Parietal lobe (tissue), 2 donors: ENCODE results near the gene C1orf52. TPM values are rescaled to one million over a fixed set of nuclear protein-coding genes. Genes with fewer than 3 reads are reported as not detected.

ENCODE experiments used
- small RNA-seq: library from RNA; depleted of rRNA; stranded (forward); fragments of <200 nt; gene quantifications from one replicate; pipeline ENCODE3, GENCODE V24; 2014; ENCODE audit warnings: low replicate concordance
- total RNA-seq: library from RNA; depleted of rRNA; stranded (reverse); fragments of >200 nt; gene quantifications from one replicate; pipeline ENCODE4 v1.2.3, GENCODE V29; 2014

Gene C1orf52
- 23.2 TPM for total RNA-seq

DNA sequence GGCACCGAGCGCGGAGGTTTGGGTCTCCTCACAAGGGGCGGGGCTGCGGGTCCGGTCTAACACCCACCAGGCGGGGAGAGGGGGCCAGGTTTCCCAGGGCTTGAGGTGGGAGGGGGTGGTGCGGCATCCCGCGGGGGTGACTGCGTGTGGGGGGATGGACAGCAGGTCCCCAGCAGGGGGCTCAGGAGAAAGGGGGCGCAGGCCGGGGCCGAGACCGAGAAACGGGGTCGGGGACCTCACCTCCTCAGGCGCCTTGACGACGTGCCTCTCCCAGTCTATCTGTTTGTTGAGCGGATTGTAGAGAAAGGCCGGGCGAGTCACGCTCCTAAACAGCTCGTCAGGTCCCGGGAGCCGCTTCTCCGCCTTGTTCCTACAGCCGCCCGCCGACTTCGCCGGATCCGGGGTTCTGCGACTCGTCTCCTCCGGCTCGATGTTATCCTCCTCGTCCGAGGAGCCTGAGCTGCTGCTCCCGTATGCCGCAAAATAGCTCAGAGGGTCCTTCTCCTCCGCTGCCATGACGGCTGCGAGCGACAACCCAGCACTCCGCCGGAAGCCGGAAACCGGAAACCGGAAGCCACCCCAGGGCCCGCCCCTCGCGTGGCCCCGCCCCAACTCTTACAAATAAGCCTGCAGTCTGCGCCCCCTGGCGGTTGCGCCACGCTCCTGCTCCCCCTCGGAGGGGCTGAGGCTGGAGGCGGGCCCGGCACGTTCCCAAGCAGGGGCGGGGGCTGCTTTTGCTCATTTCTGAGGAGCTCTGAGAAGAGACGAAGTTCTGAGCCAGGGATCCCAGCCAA, at the start of gene C1orf52:
C1orf52 (minus strand) TSS at position 545 of the 794 bp plus-strand sequence; CDS start at position 516, 29 bp downstream.

DNA sequence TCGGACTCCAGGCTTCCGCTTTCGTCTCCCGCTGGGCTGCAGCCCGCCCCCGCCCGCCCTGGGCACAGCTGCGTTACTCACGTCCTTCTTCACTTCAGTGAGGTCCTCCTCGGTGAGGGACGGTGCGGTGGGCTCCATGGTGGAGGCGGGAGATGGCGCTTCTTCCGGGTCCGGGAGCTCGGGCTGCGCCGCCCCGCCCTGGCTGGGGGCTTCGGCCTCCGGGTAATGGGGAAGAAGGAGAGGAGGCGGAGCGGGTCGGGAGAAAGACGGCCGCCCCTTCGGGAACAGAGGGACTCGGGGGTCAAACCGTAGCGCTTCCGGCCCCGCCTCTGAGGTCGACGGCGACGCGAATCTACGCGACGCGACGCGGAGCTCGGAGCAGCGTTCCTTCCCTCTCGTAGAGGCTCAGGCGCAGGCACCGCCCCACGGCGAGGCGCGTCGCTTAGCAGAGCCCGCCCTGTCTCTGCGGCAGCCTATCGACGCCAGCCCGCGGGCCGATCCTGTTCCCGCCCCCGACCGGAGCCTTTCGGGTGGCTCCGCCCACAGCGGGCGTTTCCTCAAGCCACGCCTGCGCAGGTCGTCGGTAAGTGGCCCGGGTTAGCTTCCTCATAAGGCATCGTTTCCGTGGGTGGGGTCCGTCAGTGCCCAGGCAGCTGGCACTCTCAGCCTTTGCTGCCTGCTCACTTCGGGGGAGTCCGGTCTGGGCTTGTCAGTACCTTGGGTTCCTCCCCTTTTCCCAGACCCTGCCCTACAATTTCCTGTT, 16.9 kb upstream of the C1orf52 start, which contains the start of gene BCL10:
BCL10 (minus strand) TSS at position 418 of the 763 bp plus-strand sequence; CDS start at position 138, 280 bp downstream.

DNA sequence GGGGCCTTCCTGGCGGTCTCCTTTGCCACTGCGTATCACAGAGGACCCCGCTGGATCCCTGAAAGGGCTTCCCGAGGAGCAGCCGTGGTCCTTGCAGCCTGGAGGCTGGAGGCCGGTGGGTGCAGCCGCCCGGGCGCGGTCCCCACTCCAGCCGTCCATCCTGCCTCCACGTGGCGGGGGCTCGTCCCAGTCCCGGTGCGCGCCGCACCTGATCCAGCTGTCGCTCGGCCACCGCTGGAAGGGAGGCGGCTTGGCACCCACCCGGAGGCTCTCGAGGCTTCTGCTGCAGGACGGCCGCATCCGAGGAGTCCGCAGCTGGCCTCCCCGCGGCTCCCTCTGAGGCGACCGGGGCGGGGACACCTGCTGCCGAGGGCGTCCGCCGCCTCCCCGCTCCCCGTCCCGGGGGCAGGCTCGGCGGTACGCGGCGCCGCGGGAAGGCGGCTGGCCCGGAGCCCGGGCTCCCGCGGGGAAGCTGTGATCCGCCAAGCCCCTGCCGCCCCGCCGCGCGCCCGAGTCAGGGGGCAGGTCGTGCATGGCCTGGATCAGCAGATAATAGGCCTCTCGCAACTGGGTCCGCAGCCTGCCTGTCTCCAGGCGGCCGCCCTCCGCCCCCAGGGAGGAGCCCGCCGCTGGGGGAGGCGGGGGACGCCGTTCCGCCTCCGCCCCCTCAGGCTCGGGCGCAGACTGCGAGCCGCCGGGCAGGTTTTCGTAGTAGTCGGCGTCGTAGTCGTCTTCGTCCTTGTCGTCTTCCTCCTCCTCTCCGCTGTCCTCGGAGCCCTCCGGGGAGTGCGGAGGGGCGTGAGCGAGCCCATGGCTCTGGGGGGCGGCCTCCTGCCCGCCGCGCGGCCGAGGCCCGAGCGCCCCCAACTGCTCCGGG, 58.8 kb downstream of the C1orf52 start, which contains the start of gene SYDE2:
SYDE2 (minus strand) TSS at position 554 of the 877 bp plus-strand sequence; CDS start at position 534, 20 bp downstream.

Small RNA genes lying within 50 kb of the gene (small RNA-seq; reads per million reads assigned to genes)
- gene RF00019: not detected

Other genes with a start within 250 kb of the C1orf52 start
- not detected for gene MCOLN3, start 211.2 kb downstream of the C1orf52 start, total RNA-seq
- gene SYDE2, start 58.6 kb downstream of the C1orf52 start, total RNA-seq: 3.1 TPM
- gene BCL10, start 17.0 kb upstream of the C1orf52 start, total RNA-seq: 24.1 TPM
- gene DDAH1, start 205.5 kb upstream of the C1orf52 start, total RNA-seq: 45.4 TPM